Parathyroid adenoma (tissue), 2 donors: ENCODE data around the gene TXNDC2.

Experiments
- H2AFZ ChIP-seq: fragments of 300-600 bp; sonication (generic); one replicate; pipeline ENCODE4 v1.7.0; 2017; ENCODE audit warnings: antibody characterized with exemption, mild to moderate bottlenecking
- H3K27ac ChIP-seq: fragments of 300-600 bp; sonication (generic); one replicate; pipeline ENCODE4 v1.7.0; 2017
- H3K27me3 ChIP-seq: fragments of 300-600 bp; sonication (generic); one replicate; pipeline ENCODE4 v1.7.0; 2017; ENCODE audit warnings: low read length; ENCODE audit not compliant: control insufficient read depth, insufficient read depth
- H3K36me3 ChIP-seq: fragments of 300-600 bp; sonication (generic); one replicate; pipeline ENCODE4 v1.7.0; 2017; ENCODE audit warnings: low read length; ENCODE audit not compliant: control insufficient read depth, insufficient read depth
- H3K4me1 ChIP-seq: fragments of 300-600 bp; sonication (generic); one replicate; pipeline ENCODE4 v1.7.0; 2017; ENCODE audit warnings: control low read depth
- H3K4me2 ChIP-seq: fragments of 300-600 bp; sonication (generic); one replicate; pipeline ENCODE4 v1.7.0; 2017; ENCODE audit warnings: low read length
- H3K4me3 ChIP-seq: fragments of 300-600 bp; sonication (generic); one replicate; pipeline ENCODE4 v1.7.0; 2017; ENCODE audit warnings: low read depth, low read length
- H3K79me2 ChIP-seq: fragments of 300-600 bp; sonication (generic); one replicate; pipeline ENCODE4 v1.7.0; 2017; ENCODE audit warnings: control low read depth
- H3K9ac ChIP-seq: fragments of 300-600 bp; sonication (generic); one replicate; pipeline ENCODE4 v1.7.0; 2017; ENCODE audit warnings: mild to moderate bottlenecking
- H3K9me3 ChIP-seq: fragments of 300-600 bp; sonication (generic); one replicate; pipeline ENCODE4 v1.7.0; 2017; ENCODE audit warnings: low read length; ENCODE audit not compliant: control insufficient read depth
- TF ChIP-seq, protein P1 (sequence below): fragments of 300-600 bp; sonication (generic); IDR thresholded peaks from one replicate; pipeline ENCODE4 v1.7.0; 2017; ENCODE audit warnings: antibody characterized with exemption, mild to moderate bottlenecking
- donor health status: primary hyperparathyroidism.

The TXNDC2 gene

DNA sequence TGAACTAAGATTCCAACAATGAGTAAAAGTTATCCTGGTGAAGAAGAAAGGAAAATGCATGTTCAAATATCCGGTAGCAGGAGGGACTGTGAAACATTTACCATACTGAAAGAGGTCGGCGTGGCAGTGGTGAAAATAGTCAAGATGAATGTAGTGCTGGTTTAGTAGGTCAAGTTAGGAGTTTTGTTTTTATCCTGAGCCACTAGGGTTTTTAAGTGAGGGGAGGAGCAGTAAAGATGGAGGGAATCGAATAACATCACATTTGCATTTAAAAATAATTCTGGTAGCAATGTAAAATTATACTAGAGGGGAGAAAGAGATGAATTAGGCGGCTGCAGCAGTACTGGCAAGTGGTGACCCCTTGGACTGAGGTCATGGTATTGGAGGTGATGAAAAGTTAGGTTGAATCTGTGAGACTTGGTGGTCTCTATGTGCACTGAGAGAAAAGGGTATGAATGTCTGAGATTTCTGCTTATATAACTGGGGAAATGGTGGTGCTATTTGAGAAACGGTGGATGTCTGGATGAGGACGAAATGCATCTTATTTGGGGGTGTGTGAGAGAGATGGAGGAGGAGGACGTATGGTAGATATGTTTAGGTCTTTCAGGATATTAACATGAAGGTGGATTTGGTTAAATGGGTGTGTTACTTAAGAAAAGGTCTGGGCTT, 33.9 kb downstream of the TXNDC2 start:
- Histone ChIP-seq H3K79me2 (peaks cover 70% of the 10 kb centered on the region), H3K4me3 (no peak overlapping the region), H2AFZ (no peak overlapping the region), H3K27me3 (no peaks in the 10 kb centered on the region), H3K4me2 (peak overlapping the region; percentile 21), H3K27ac (no peak overlapping the region), H3K9me3 (no peaks in the 10 kb centered on the region), H3K36me3 (no peaks in the 10 kb centered on the region), H3K9ac (no peak overlapping the region), H3K4me1 (peaks cover 34% of the 10 kb centered on the region)
- TF ChIP-seq, protein P1, sequence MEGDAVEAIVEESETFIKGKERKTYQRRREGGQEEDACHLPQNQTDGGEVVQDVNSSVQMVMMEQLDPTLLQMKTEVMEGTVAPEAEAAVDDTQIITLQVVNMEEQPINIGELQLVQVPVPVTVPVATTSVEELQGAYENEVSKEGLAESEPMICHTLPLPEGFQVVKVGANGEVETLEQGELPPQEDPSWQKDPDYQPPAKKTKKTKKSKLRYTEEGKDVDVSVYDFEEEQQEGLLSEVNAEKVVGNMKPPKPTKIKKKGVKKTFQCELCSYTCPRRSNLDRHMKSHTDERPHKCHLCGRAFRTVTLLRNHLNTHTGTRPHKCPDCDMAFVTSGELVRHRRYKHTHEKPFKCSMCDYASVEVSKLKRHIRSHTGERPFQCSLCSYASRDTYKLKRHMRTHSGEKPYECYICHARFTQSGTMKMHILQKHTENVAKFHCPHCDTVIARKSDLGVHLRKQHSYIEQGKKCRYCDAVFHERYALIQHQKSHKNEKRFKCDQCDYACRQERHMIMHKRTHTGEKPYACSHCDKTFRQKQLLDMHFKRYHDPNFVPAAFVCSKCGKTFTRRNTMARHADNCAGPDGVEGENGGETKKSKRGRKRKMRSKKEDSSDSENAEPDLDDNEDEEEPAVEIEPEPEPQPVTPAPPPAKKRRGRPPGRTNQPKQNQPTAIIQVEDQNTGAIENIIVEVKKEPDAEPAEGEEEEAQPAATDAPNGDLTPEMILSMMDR, result no peak

DNA sequence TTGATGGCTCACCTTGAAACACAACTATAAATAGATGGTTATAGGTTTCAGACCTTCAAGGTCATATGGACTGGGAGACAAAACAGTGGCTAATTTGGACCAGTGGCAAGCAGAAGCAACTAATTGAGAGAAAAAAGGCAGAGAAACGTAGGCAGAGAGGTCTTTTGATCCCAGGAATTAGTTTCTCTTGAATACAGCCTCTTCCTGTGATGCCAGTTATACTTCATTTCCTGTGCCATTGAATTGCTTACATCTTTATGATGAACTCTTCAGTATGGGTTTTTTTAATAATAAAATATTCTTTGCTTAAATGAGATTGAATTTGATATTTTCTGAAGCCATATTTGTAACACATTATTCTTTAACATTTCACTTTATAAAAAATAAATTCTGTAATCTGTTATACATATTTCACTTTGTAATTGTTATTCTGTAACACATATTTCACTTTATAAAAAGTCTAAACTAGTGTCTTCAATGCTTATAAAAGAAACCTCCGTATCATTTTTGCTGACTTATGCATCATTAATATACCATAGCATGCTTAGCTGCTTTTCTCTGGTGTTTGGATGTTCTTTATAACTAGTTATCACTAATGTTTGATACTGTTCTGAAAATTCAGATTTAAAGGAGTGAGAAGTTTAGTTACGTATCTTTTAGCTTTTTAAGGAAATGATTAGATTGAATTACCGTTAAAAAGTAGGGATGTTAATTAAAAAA, 37.0 kb downstream of the TXNDC2 start:
- no peaks in the 10 kb centered on the region for H3K27me3 ChIP-seq

DNA sequence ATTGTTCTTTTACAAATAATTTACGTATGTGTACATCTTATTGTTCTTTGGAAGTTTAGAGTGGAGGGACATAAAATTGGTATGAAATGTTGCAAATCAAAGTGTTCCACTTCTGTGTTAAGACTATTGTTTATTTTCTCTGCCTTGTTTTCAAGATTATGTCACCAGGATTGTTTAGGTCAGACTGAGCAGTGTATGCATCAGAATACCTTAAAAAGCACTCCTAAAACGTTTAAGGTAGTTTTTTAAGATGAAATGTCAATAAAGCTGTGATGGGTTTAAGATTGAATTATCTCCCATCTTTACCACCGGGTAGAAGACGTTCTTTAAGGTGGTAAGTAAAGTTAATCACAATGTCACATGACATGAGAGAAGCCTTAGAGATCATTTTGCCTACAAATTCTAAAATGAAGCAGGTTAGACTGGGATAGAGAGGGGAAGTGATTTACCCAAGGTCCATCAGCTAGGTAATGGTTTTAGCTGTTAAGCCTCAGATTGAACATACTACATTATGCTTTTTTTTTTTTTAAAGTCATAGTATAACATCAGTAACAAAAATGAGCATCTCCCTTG, 38.7 kb downstream of the TXNDC2 start:
- Histone ChIP-seq H3K4me1 (peaks cover 18% of the 10 kb centered on the region), H3K4me3 (no peak overlapping the region)

More for the DNA sequence above, 37.0 kb downstream of the TXNDC2 start:
- Histone ChIP-seq H3K79me2 (peaks cover 47% of the 10 kb centered on the region), H3K4me1 (peaks cover 26% of the 10 kb centered on the region), H3K36me3 (no peaks in the 10 kb centered on the region), H3K9ac (no peak overlapping the region), H3K9me3 (no peaks in the 10 kb centered on the region), H2AFZ (no peak overlapping the region), H3K27ac (no peak overlapping the region), H3K4me3 (no peak overlapping the region), H3K4me2 (no peak overlapping the region)
- TF ChIP-seq, protein P1, result no peak

DNA sequence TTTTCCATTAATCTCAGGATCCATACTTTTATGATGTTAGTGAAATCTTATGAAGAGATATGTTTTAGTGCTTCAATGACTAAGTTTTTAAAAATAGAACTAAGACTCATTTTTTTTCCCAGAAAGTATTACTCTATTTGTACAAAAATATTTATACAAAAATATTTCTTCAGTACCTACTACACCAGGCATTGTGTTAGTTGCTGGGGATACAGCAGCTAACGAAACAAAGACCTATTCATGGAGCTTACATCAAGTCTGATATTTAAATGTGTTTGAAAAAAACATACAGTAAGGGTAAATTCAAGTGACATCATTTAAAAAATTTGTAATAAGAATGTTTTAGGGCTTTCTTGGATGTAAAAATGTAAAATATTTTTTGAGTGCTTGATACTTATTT, 39.6 kb downstream of the TXNDC2 start:
- Histone ChIP-seq H3K79me2 (peaks cover 34% of the 10 kb centered on the region), H3K27ac (no peak overlapping the region), H3K36me3 (no peaks in the 10 kb centered on the region), H3K9ac (no peak overlapping the region), H2AFZ (no peak overlapping the region), H3K27me3 (no peaks in the 10 kb centered on the region), H3K4me2 (no peak overlapping the region), H3K4me3 (no peak overlapping the region), H3K9me3 (no peaks in the 10 kb centered on the region), H3K4me1 (peaks cover 14% of the 10 kb centered on the region)
- TF ChIP-seq, protein P1, result no peak

More for the DNA sequence above, 38.7 kb downstream of the TXNDC2 start:
- H3K4me2 ChIP-seq, result no peak overlapping the region
- H3K9me3 ChIP-seq, result no peaks in the 10 kb centered on the region
- peaks cover 41% of the 10 kb centered on the region for H3K79me2 ChIP-seq
- no peak overlapping the region for H3K9ac ChIP-seq
- no peak overlapping the region for H2AFZ ChIP-seq
- no peaks in the 10 kb centered on the region for H3K36me3 ChIP-seq
- H3K27me3 ChIP-seq, result no peaks in the 10 kb centered on the region
- H3K27ac ChIP-seq, result no peak overlapping the region
- TF ChIP-seq, protein P1, result no peak
